Measurements from ENCODE around the gene PRSS21. TPM values are rescaled to one million over a fixed set of nuclear protein-coding genes. Genes with fewer than 3 reads are reported as not detected.

PRSS21 gene
- polyA plus RNA-seq, 1 donor, result 0.28 TPM

- DNase-seq (ENCODE audit: low read depth), result no peak
Observed at GRCh38 chr16:2867661-2867986, 50.6 kb downstream of the PRSS21 start.

- DNase-seq (ENCODE audit: low read depth), result peak; percentile 47
Observed at GRCh38 chr16:2867987-2868789, 51.2 kb downstream of the PRSS21 start.

Other genes with a start within 250 kb of the PRSS21 start
- 24.4 TPM for gene KCTD5, start 134.7 kb upstream of the PRSS21 start, polyA plus RNA-seq (ENCODE audit: insufficient read length)
- gene PRSS27, start 97.0 kb upstream of the PRSS21 start, polyA plus RNA-seq (ENCODE audit: insufficient read length), result 1.4 TPM
- gene SRRM2, start 64.6 kb upstream of the PRSS21 start, polyA plus RNA-seq (ENCODE audit: insufficient read length), result 485 TPM
- gene ELOB, start 40.0 kb upstream of the PRSS21 start, polyA plus RNA-seq (ENCODE audit: insufficient read length), result 158 TPM
- gene PRSS33, start 29.7 kb upstream of the PRSS21 start, polyA plus RNA-seq (ENCODE audit: insufficient read length), result not detected
- gene PRSS41, start 18.8 kb upstream of the PRSS21 start, polyA plus RNA-seq (ENCODE audit: insufficient read length), result not detected
- gene ZG16B, start 13.1 kb downstream of the PRSS21 start, polyA plus RNA-seq (ENCODE audit: insufficient read length), result 0.39 TPM
- not detected for gene PRSS22, start 40.9 kb downstream of the PRSS21 start, polyA plus RNA-seq (ENCODE audit: insufficient read length)
- gene FLYWCH2, start 66.0 kb downstream of the PRSS21 start, polyA plus RNA-seq (ENCODE audit: insufficient read length), result 14.1 TPM
- 24.9 TPM for gene FLYWCH1, start 94.7 kb downstream of the PRSS21 start, polyA plus RNA-seq (ENCODE audit: insufficient read length)
- 4.0 TPM for gene KREMEN2, start 147.0 kb downstream of the PRSS21 start, polyA plus RNA-seq (ENCODE audit: insufficient read length)
- 5.3 TPM for gene PAQR4, start 152.1 kb downstream of the PRSS21 start, polyA plus RNA-seq (ENCODE audit: insufficient read length)
- gene PKMYT1, start 163.2 kb downstream of the PRSS21 start, polyA plus RNA-seq (ENCODE audit: insufficient read length), result 9.9 TPM
- 3.6 TPM for gene CLDN9, start 195.7 kb downstream of the PRSS21 start, polyA plus RNA-seq (ENCODE audit: insufficient read length)
- 0.19 TPM for gene CLDN6, start 200.9 kb downstream of the PRSS21 start, polyA plus RNA-seq (ENCODE audit: insufficient read length)
- gene TNFRSF12A, start 203.1 kb downstream of the PRSS21 start, polyA plus RNA-seq (ENCODE audit: insufficient read length), result 79.1 TPM
- 109 TPM for gene HCFC1R1, start 206.7 kb downstream of the PRSS21 start, polyA plus RNA-seq (ENCODE audit: insufficient read length)
- 18.4 TPM for gene THOC6, start 206.8 kb downstream of the PRSS21 start, polyA plus RNA-seq (ENCODE audit: insufficient read length)
- gene BICDL2, start 219.7 kb downstream of the PRSS21 start, polyA plus RNA-seq (ENCODE audit: insufficient read length), result not detected
- 1.9 TPM for gene MMP25, start 229.3 kb downstream of the PRSS21 start, polyA plus RNA-seq (ENCODE audit: insufficient read length)
- gene IL32, start 248.4 kb downstream of the PRSS21 start, polyA plus RNA-seq (ENCODE audit: insufficient read length), result 121 TPM